OCI-LY7 (cell line): ENCODE results near the gene SND1.

Experiments
- EZH2phosphoT487 ChIP-seq: fragments of 200-600 bp; sonication (generic); IDR thresholded peaks from 2 replicates; pipeline ENCODE4 v1.6.1; 2018; ENCODE audit warnings: low read depth, borderline replicate concordance, mild to moderate bottlenecking, mixed run types, antibody characterized with exemption, low read length, moderate library complexity, mixed read lengths
- TF ChIP-seq, protein P1 (sequence below): fragments of 200-600 bp; sonication (generic); conservative IDR thresholded peaks from 2 replicates; pipeline ENCODE4 v1.5.1; 2014; ENCODE audit warnings: mild to moderate bottlenecking, antibody characterized with exemption, low read length, moderate library complexity, mixed read lengths

DNA sequence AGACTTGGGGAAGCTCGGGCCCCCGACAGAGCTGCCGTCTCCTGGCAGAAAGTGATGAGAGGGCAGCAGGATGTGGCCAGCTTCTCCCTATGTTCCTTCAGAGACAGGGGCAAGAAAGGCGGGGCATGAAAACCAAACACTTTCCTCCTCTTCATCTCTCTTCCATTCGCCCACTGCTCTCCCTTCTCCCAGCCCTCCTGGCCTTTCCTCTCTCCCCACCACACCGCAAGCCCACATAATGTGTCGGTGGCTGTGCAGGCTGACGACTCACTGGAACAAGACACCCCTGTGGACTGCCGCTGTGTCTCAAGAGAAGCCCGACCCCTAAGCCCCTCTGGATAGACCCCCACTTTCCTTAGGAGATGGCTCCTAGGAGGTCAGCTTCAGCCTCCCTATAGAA is 438.5 kb downstream of the SND1 start:
- TF ChIP-seq, protein P1, sequence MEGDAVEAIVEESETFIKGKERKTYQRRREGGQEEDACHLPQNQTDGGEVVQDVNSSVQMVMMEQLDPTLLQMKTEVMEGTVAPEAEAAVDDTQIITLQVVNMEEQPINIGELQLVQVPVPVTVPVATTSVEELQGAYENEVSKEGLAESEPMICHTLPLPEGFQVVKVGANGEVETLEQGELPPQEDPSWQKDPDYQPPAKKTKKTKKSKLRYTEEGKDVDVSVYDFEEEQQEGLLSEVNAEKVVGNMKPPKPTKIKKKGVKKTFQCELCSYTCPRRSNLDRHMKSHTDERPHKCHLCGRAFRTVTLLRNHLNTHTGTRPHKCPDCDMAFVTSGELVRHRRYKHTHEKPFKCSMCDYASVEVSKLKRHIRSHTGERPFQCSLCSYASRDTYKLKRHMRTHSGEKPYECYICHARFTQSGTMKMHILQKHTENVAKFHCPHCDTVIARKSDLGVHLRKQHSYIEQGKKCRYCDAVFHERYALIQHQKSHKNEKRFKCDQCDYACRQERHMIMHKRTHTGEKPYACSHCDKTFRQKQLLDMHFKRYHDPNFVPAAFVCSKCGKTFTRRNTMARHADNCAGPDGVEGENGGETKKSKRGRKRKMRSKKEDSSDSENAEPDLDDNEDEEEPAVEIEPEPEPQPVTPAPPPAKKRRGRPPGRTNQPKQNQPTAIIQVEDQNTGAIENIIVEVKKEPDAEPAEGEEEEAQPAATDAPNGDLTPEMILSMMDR: no peak
- TF ChIP-seq EZH2phosphoT487: no peak
